Stimulated activated memory B cell treated with anti-CD40 and anti-IgM and Interleukin-4, amounts not matched to agents 10 μg/mL and 1 μg/mL and 100 μg/mL, for 72 hours (primary cell): ENCODE results near the gene ITGAD.

Source experiments
- ATAC-seq: fragments of 150-1000 bp; cut with Tn5 transposase; 2 replicates; pipeline ENCODE4 v1.10.0; 2021
- H3K27ac Mint-ChIP-seq: one replicate; pipeline ENCODE4 v1.8.0; 2022; ENCODE audit warnings: mild to moderate bottlenecking, mixed read lengths
- H3K27me3 Mint-ChIP-seq: one replicate; pipeline ENCODE4 v1.8.0; 2022; ENCODE audit warnings: mixed read lengths
- H3K36me3 Mint-ChIP-seq: one replicate; pipeline ENCODE4 v1.8.0; 2022; ENCODE audit warnings: mixed read lengths
- H3K4me1 Mint-ChIP-seq: one replicate; pipeline ENCODE4 v1.8.0; 2022; ENCODE audit warnings: mixed read lengths
- H3K4me3 Mint-ChIP-seq: one replicate; pipeline ENCODE4 v1.8.0; 2022; ENCODE audit warnings: mild to moderate bottlenecking, moderate library complexity, mixed read lengths
- H3K9me3 Mint-ChIP-seq: one replicate; pipeline ENCODE4 v1.8.0; 2022; ENCODE audit warnings: mixed read lengths

Gene ITGAD

DNA sequence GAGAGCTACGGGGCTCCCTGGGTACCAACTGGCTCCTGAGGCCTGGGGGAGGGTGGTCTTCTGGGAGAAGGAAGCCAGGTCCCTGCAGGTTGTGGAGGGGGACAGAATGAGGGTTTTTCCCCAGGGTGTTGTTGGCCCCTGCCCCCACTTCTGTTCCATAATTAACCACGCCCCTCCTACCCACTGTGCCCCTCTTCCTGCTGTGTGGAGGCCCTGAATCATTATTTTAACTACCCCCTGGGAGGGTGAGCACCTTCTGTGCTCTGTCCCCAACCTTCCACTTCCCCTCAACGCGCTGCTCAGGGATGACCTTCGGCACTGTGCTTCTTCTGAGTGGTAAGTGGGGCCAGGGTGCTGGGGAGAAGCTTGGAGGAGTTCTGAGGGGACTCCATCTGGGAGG is at the start of gene ITGAD:
Gene ITGAD, plus strand, starts transcription at position 280 of the 400 bp plus-strand sequence. Its CDS starts 26 bp downstream, at position 306.
- Mint-ChIP-seq H3K27me3 (peaks cover 29% of the 10 kb centered on the region), H3K4me1 (peaks cover 6% of the 10 kb centered on the region), H3K9me3 (no peaks in the 10 kb centered on the region), H3K36me3 (no peaks in the 10 kb centered on the region), H3K4me3 (no peak within 1 kb of the TSS), H3K27ac (peak within 1 kb of the TSS; percentile 8)
- peak; percentile 31 for ATAC-seq

DNA sequence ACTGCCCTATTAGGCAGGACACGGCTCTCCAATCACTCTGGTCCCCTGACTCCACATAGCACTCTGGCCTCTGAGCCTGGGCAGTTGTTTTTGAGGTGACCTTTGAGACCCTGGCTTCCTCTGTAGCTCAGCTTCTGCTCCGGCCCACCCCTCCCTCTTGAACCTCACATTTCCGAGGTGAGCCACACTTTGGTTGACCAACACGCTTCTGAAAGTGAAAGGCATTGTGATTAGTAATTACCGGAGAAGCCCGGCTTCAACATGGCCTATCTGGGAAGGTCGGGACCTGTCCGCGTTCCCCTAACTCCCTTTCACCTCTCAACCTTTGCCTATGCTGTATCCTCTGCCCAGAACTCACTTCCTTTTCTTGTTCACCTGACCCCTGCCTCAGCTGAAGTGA is 48.4 kb upstream of the ITGAD start:
- peak; percentile 84 for ATAC-seq
- H3K27ac Mint-ChIP-seq: peak overlapping the region; percentile 82
- H3K4me1 Mint-ChIP-seq: peaks cover 49% of the 10 kb centered on the region
- peak overlapping the region; percentile 58 for H3K4me3 Mint-ChIP-seq
- no peaks in the 10 kb centered on the region for H3K36me3 Mint-ChIP-seq
- H3K9me3 Mint-ChIP-seq: peaks cover 2% of the 10 kb centered on the region
- H3K27me3 Mint-ChIP-seq: no peaks in the 10 kb centered on the region

GRCh38 chr16:31347445-31347844 is 45.7 kb upstream of the ITGAD start:
- Mint-ChIP-seq H3K27me3 (no peaks in the 10 kb centered on the region), H3K9me3 (peaks cover 2% of the 10 kb centered on the region), H3K36me3 (no peaks in the 10 kb centered on the region), H3K4me3 (no peak overlapping the region), H3K4me1 (peaks cover 72% of the 10 kb centered on the region), H3K27ac (peak overlapping the region; percentile 38)
- ATAC-seq: no peak

DNA sequence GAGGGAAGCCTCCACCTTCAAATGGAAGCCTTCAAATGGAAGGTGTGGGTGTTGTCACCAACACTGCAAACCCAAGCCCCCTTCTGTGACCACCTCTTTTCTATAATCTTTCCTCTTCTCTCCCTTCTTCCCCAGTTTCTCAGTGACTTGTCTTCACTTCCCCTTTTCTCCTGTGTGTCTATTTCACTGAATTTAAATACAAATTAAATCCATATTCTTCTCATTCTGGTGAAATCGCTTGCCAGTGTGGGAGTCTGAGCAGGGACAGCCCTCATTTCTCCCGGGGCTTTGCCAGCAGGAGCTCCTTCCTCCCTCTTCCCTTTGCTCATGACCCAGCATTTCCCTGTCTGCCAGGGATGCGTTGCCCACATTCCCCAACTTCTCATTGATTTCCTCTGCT is 44.6 kb upstream of the ITGAD start:
- Mint-ChIP-seq H3K4me1 (peaks cover 83% of the 10 kb centered on the region), H3K4me3 (no peak overlapping the region), H3K27me3 (no peaks in the 10 kb centered on the region), H3K9me3 (peaks cover 2% of the 10 kb centered on the region), H3K36me3 (no peaks in the 10 kb centered on the region), H3K27ac (peak overlapping the region; percentile 38)
- no peak for ATAC-seq

GRCh38 chr16:31350275-31351005 is 42.7 kb upstream of the ITGAD start:
- peak; percentile 18 for ATAC-seq
- Mint-ChIP-seq H3K27me3 (no peaks in the 10 kb centered on the region), H3K9me3 (peaks cover 2% of the 10 kb centered on the region), H3K36me3 (no peaks in the 10 kb centered on the region), H3K27ac (peak overlapping the region; percentile 38), H3K4me1 (peaks cover 85% of the 10 kb centered on the region), H3K4me3 (no peak overlapping the region)

DNA sequence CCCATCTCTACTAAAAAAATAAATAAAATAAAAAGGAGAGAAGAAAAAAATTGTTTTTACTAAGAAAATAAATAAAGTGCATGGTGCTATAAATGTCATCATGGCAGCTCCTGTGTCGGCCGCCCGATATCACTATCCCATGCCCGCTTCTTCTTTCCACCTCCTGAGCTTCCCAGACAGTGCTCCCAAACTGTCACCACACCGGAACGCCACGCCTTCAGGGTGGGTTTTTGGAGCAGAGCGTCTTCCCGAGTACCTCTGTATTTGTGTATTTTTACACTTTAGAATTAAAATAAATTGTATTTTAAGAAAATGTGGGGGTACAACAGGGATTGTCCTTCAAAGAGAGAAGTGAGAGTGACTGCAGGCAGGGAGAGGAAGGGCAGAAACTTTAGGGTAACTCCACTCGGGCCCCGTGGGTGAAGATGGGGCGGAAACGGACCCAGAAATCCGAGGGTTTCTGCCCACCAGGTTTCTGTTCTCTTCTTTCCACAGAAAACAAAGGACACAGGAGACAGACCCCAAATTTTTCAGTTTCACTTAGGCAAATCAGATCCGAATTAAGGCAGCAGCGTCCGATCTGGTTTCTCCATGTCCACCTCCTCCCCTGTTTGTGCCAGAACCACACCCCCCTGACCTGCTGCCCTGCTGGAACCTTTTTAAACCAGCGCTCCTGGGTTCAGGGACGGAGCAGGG is 41.7 kb upstream of the ITGAD start:
- peaks cover 92% of the 10 kb centered on the region for H3K4me1 Mint-ChIP-seq
- peak overlapping the region; percentile 73 for H3K4me3 Mint-ChIP-seq
- peaks cover under 1% of the 10 kb centered on the region for H3K36me3 Mint-ChIP-seq
- peak; percentile 57 for ATAC-seq
- peak overlapping the region; percentile 90 for H3K27ac Mint-ChIP-seq
- peaks cover 2% of the 10 kb centered on the region for H3K9me3 Mint-ChIP-seq
- no peaks in the 10 kb centered on the region for H3K27me3 Mint-ChIP-seq

- Mint-ChIP-seq H3K36me3 (peaks cover 6% of the 10 kb centered on the region), H3K4me3 (peak overlapping the region; percentile 73), H3K27ac (peak overlapping the region; percentile 90), H3K27me3 (no peaks in the 10 kb centered on the region), H3K9me3 (peaks cover 2% of the 10 kb centered on the region), H3K4me1 (peaks cover 92% of the 10 kb centered on the region)
- ATAC-seq: peak; percentile 59
Observed at GRCh38 chr16:31351942-31352325, 41.2 kb upstream of the ITGAD start.

GRCh38 chr16:31352376-31353115 is 40.6 kb upstream of the ITGAD start:
- Mint-ChIP-seq H3K36me3 (peaks cover 6% of the 10 kb centered on the region), H3K4me3 (peak overlapping the region; percentile 73), H3K27ac (peak overlapping the region; percentile 90), H3K27me3 (no peaks in the 10 kb centered on the region), H3K4me1 (peaks cover 92% of the 10 kb centered on the region), H3K9me3 (peaks cover 2% of the 10 kb centered on the region)
- ATAC-seq: peak; percentile 66

DNA sequence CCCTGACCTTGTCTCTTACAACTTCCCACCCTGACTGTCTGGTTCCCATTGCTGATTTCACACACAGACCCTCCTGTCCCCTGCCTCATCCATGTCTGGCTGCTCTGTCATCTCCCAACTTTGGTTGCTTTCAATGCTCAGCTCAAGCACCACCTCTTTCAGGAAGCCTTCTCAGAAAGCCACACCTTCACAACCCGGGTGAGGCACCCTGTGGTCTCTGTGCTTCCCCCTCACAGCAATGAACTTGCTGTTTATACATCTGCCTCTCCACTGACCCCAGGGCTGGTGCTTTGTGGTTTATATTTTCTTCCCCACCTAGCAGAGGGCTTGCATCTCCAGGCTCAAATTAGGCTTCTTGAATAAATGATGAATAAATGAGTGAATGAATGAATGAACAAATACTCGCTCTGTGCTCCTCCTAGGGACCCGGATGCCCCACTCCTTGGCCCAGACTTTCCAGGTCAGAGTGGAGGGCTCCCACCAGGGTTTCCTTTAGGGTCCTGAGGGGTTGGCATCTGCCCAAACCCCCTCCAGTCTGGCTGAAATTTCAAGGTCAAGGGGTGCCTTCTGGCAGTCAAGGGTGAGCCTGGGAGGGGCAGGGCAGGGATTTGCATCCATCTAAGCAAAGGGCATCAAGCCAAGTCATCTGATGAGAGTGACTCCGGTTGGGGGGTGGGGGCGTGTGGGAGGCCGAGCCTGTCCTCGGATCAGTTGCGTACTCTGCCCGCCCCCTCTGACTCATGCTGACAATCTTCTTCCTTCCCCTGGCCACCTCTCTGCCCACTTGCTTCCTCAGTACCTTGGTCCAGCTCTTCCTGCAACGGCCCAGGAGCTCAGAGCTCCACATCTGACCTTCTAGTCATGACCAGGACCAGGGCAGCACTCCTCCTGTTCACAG is 38.5 kb upstream of the ITGAD start, which contains the start of gene ITGAX:
Gene ITGAX, plus strand, starts transcription at position 783 of the 898 bp plus-strand sequence. Its CDS starts 79 bp downstream, at position 862.
- H3K27ac Mint-ChIP-seq: peak within 1 kb of the TSS; percentile 90
- peaks cover 78% of the 10 kb centered on the region for H3K4me1 Mint-ChIP-seq
- peak; percentile 84 for ATAC-seq

GRCh38 chr16:31355431-31356100 is 37.6 kb upstream of the ITGAD start:
- no peaks in the 10 kb centered on the region for H3K9me3 Mint-ChIP-seq
- peak overlapping the region; percentile 90 for H3K27ac Mint-ChIP-seq
- no peaks in the 10 kb centered on the region for H3K27me3 Mint-ChIP-seq
- no peak for ATAC-seq
- H3K4me3 Mint-ChIP-seq: peak overlapping the region; percentile 80
- peaks cover 69% of the 10 kb centered on the region for H3K4me1 Mint-ChIP-seq
- peaks cover 8% of the 10 kb centered on the region for H3K36me3 Mint-ChIP-seq

More for the DNA sequence above, 38.5 kb upstream of the ITGAD start, which contains the start of gene ITGAX:
- peak within 1 kb of the TSS; percentile 80 for H3K4me3 Mint-ChIP-seq
- H3K27me3 Mint-ChIP-seq: no peaks in the 10 kb centered on the region
- H3K36me3 Mint-ChIP-seq: peaks cover 6% of the 10 kb centered on the region
- H3K9me3 Mint-ChIP-seq: no peaks in the 10 kb centered on the region

DNA sequence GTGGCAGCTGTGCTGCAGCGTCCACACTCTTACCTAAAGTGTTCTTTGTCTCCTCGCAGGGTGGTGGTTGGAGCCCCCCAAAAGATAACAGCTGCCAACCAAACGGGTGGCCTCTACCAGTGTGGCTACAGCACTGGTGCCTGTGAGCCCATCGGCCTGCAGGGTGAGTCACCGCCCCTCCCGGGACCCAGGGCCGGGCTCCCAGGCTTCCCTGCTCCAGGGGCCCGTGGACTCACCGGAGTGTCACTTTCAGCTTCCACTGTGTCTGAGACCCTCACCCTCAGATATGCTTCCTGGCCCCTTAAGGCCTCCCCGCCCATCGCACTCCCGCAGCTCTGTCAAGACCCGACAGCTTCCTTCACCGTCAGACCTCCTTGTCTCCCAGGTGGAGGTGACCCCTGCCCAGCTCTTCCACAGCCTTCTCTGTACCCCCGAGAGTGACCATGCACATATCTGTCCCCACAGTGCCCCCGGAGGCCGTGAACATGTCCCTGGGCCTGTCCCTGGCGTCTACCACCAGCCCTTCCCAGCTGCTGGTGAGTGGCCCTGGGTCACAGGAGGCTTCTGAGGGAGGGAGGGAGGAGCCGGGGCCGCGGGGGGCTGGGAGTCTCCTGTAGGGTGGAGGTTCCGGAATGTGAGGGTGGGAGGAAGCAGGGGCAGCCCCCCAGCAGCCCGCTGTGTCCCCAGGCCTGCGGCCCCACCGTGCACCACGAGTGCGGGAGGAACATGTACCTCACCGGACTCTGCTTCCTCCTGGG is 36.4 kb upstream of the ITGAD start:
- Mint-ChIP-seq H3K36me3 (peaks cover 13% of the 10 kb centered on the region), H3K27ac (peak overlapping the region; percentile 90), H3K4me1 (peaks cover 62% of the 10 kb centered on the region), H3K9me3 (no peaks in the 10 kb centered on the region), H3K27me3 (no peaks in the 10 kb centered on the region), H3K4me3 (peak overlapping the region; percentile 80)
- no peak for ATAC-seq

- peak overlapping the region; percentile 90 for H3K27ac Mint-ChIP-seq
- no peak for ATAC-seq
Observed at GRCh38 chr16:31357324-31358109, 35.6 kb upstream of the ITGAD start.

GRCh38 chr16:31360251-31360650 is 32.9 kb upstream of the ITGAD start:
- Mint-ChIP-seq H3K4me3 (no peak overlapping the region), H3K27ac (peak overlapping the region; percentile 38), H3K9me3 (no peaks in the 10 kb centered on the region), H3K4me1 (peaks cover 36% of the 10 kb centered on the region), H3K36me3 (peaks cover 13% of the 10 kb centered on the region), H3K27me3 (no peaks in the 10 kb centered on the region)
- ATAC-seq: no peak

More at GRCh38 chr16:31357324-31358109, 35.6 kb upstream of the ITGAD start:
- Mint-ChIP-seq H3K4me3 (peak overlapping the region; percentile 80), H3K36me3 (peaks cover 13% of the 10 kb centered on the region), H3K4me1 (peaks cover 54% of the 10 kb centered on the region), H3K27me3 (no peaks in the 10 kb centered on the region), H3K9me3 (no peaks in the 10 kb centered on the region)
